Esophagus squamous epithelium (tissue), 5 donors: ENCODE results near the gene FCHSD2. TPM values are rescaled to one million over a fixed set of nuclear protein-coding genes. Genes with fewer than 3 reads are reported as not detected.

Experiments
- DNase-seq: peaks from one replicate; lab custom pipeline; 2025; lab: John Stamatoyannopoulos, UW
- H3K27ac ChIP-seq, 4 donors: fragments of 200-600 bp; sonication (generic); one replicate each; pipeline ENCODE4 v1.5.1; 2016 to 2019; ENCODE audit warnings: mild to moderate bottlenecking in 1 of 4
- H3K27me3 ChIP-seq, 4 donors: fragments of 200-600 bp; sonication (generic); 1 replicate in 3 of 4; 2 replicates in 1 of 4; pipeline versions ENCODE4 v1.5.1 to v1.6.0; 2017 to 2021; ENCODE audit warnings: antibody characterized with exemption in 1 of 4
- H3K36me3 ChIP-seq, 3 donors: fragments of 200-600 bp; sonication (generic); one replicate each; pipeline ENCODE4 v1.5.1; 2016 to 2019
- H3K4me1 ChIP-seq, 3 donors: fragments of 200-600 bp; sonication (generic); one replicate each; pipeline ENCODE4 v1.5.1; 2017 to 2019
- H3K4me3 ChIP-seq, 4 donors: fragments of 200-600 bp; sonication (generic); 1 replicate in 3 of 4; 2 replicates in 1 of 4; pipeline ENCODE4 v1.5.1; 2016 to 2019; ENCODE audit warnings: mild to moderate bottlenecking in 2 of 4, moderate library complexity in 1 of 4
- H3K9me3 ChIP-seq, 3 donors: fragments of 200-600 bp; sonication (generic); one replicate each; pipeline ENCODE4 v1.5.1; 2016 to 2019
- CTCF ChIP-seq, 6 experiments: fragments of 450-650 bp in 4 of 6; fragments of 200-600 bp in 2 of 6; sonication (generic) in 2 of 6; IDR thresholded peaks; one replicate each; pipeline ENCODE4 v1.5.1; 2016 to 2019; ENCODE audit warnings: antibody characterized with exemption in 6 of 6, mild to moderate bottlenecking in 4 of 6, moderate library complexity in 4 of 6
- POLR2A ChIP-seq, 4 donors: fragments of 450-650 bp; IDR thresholded peaks; one replicate each; pipeline ENCODE4 v1.6.1; 2017; ENCODE audit warnings: antibody characterized with exemption in 4 of 4, mild to moderate bottlenecking in 4 of 4, moderate library complexity in 3 of 4
- WGBS, 2 donors: methylation state at CpG; one replicate each; pipeline ENCODE4 v1.1.5; 2018; 5-methylcytosine and 5-hydroxymethylcytosine counted together
- intact Hi-C: fragments of 100-400 bp; cut with DNase I; formaldehyde crosslinking; loops from one replicate; pipeline ENCODE4 v1.15.0; 2022
- total RNA-seq, 4 donors: library from RNA; depleted of rRNA; stranded (reverse); fragments of >200 nt; gene quantifications; one replicate each; pipeline ENCODE4 v1.1.0, GENCODE V29; 2016
- donor health status: DM: yes; HTN: yes; CAD: no.

The FCHSD2 gene
- total RNA-seq, 4 donors from 2014 or later: 4.1 to 12.8 (median 6.8) TPM

- intact Hi-C loops: no loop called here
- Histone ChIP-seq H3K27me3 (no peaks in the 10 kb centered on the region), H3K4me1 (peaks cover 0 to 4% (median 4%) of the 10 kb centered on the region in 3 donors), H3K9me3 (no peaks in the 10 kb centered on the region), H3K4me3 (no peak overlapping the region), H3K36me3 (peaks cover 0 to 9% (median 0%) of the 10 kb centered on the region in 3 donors), H3K27ac (no peak overlapping the region)
- no peak for DNase-seq
- no peak for TF ChIP-seq POLR2A (IDR thresholded peaks at IDR 0.05)
- TF ChIP-seq CTCF (IDR thresholded peaks at IDR 0.05): peak in 1 of 6 experiments; percentile 21
- 74 to 83% methylated on average over 3 of the region's 4 CpGs for WGBS, 2 donors
These were observed 27.8 kb downstream of the FCHSD2 start for GRCh38 chr11:73114110-73114834.

- WGBS, 2 donors: 61 to 62% methylated on average over 5 to 6 of the region's 6 CpGs
- no peak overlapping the region for H3K27ac ChIP-seq
- no peaks in the 10 kb centered on the region for H3K9me3 ChIP-seq
- no peak for DNase-seq
- TF ChIP-seq POLR2A (IDR thresholded peaks at IDR 0.05): no peak
- TF ChIP-seq CTCF (IDR thresholded peaks at IDR 0.05): no peak
- no peak overlapping the region for H3K4me3 ChIP-seq
- peaks cover 0 to 9% (median 0%) of the 10 kb centered on the region in 3 donors for H3K36me3 ChIP-seq
- peaks cover 0 to 4% (median 4%) of the 10 kb centered on the region in 3 donors for H3K4me1 ChIP-seq
- H3K27me3 ChIP-seq: no peaks in the 10 kb centered on the region
- intact Hi-C loops: no loop called here
These were observed 28.7 kb downstream of the FCHSD2 start for GRCh38 chr11:73113426-73113825.

GRCh38 chr11:73107597-73107996 lies 34.5 kb downstream of the FCHSD2 start:
- TF ChIP-seq CTCF (IDR thresholded peaks at IDR 0.05): no peak
- TF ChIP-seq POLR2A (IDR thresholded peaks at IDR 0.05): no peak
- Histone ChIP-seq H3K4me3 (no peak overlapping the region), H3K27me3 (no peaks in the 10 kb centered on the region), H3K9me3 (no peaks in the 10 kb centered on the region), H3K36me3 (no peaks in the 10 kb centered on the region), H3K4me1 (no peaks in the 10 kb centered on the region), H3K27ac (no peak overlapping the region)
- DNase-seq: no peak
- WGBS, 2 donors: 90 to 91% methylated on average over 3 of the region's 3 CpGs
- intact Hi-C loops: no loop called here

- H3K36me3 ChIP-seq: no peaks in the 10 kb centered on the region
- intact Hi-C loops: no loop called here
These were observed 35.8 kb downstream of the FCHSD2 start for GRCh38 chr11:73106347-73106746.

More at GRCh38 chr11:73106347-73106746, 35.8 kb downstream of the FCHSD2 start:
- TF ChIP-seq POLR2A (IDR thresholded peaks at IDR 0.05) (no peak), CTCF (IDR thresholded peaks at IDR 0.05) (no peak)
- Histone ChIP-seq H3K4me1 (no peaks in the 10 kb centered on the region), H3K9me3 (no peaks in the 10 kb centered on the region), H3K27ac (no peak overlapping the region), H3K4me3 (no peak overlapping the region), H3K27me3 (no peaks in the 10 kb centered on the region)
- 92 to 95% methylated on average over 1 of the region's 1 CpG for WGBS, 2 donors
- DNase-seq: no peak
